CD4-positive, alpha-beta T cell treated with Interleukin-2 at 100 ng/mL for 4 hours (primary cell): ENCODE measurements around the gene MFSD6L.
A peak's percentile ranks its signal among the peaks of the same experiment; 100 is the strongest.
"Not testable (repeated sequence)": the region's sequence is repeated elsewhere in the genome, so short reads cannot be mapped to it uniquely, and the experiment has no call there.

Source experiments
- DNase-seq: peaks from one replicate; pipeline ENCODE4 v3.0.0-alpha.2; 2020; ENCODE audit warnings: low spot score

Gene MFSD6L

DNA sequence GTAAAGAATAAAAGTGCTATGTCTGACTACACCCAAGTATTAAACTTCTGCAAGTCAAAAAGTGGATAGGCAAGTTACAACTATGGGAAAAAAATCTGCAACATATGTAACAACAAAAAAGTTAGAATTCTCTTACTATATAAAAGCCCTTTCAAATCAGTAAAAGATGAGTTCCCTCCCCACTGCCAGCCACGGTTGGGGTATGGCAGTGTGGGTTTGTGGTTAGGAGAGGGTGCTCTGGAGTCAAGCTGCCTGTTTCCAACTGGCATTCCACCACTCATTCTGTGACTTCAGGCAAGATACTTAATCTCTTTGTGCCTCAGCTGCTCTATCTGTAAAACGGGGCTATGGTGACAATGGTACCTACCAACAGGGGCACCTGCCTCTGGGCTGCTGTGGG, 26.6 kb upstream of the MFSD6L start:
- no peak for DNase-seq

DNA sequence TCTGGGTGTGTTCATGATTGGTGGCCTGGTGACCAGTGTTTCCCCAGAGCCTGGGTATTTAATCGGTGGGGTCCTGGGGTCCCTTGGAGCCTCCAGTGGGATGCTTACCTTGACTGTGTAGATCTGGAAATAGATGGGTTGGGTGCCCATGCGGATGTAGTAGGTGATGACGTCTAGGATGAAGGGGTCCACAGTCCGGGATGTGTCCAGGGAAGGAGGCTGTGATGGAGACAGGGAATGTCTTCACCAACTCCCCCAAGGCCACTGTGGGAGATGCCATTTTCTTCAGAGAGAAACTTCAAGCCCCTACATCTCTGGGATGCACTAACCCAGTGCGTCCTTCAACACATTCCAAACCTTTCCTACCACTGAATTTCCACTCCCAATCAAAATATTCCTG, 24.1 kb upstream of the MFSD6L start:
- no peak for DNase-seq

DNA sequence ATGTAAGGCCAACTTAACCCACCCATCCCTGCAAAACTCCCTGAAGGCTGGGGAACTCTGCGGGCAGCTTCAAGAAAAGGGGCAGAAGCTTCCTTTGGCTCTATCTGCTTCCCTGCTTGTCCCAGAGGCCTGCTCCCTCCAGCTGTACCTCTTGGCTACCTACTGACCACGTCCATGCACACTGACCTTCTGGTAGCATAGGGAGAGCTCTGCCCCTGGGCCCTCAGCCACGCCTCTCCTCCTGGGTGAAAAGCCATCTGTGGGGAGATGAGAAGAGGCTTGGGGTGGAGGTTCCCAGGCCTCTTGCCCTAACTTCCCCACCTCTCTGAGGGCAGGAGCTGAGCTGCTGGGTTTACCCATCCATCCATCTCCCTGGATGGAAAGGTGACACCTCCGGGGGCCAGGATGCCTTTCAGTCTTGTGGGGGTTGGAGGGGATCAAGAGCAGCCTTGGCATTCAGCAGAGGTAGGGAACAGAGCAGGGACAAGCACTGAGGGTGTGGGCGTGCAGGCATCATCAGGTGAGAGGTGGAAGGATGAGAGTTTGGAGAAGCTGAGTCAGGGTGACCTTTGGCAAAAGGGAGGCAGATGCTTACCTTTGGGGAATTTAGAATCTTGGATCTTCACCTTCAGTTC, 23.4 kb upstream of the MFSD6L start:
- no peak for DNase-seq

DNA sequence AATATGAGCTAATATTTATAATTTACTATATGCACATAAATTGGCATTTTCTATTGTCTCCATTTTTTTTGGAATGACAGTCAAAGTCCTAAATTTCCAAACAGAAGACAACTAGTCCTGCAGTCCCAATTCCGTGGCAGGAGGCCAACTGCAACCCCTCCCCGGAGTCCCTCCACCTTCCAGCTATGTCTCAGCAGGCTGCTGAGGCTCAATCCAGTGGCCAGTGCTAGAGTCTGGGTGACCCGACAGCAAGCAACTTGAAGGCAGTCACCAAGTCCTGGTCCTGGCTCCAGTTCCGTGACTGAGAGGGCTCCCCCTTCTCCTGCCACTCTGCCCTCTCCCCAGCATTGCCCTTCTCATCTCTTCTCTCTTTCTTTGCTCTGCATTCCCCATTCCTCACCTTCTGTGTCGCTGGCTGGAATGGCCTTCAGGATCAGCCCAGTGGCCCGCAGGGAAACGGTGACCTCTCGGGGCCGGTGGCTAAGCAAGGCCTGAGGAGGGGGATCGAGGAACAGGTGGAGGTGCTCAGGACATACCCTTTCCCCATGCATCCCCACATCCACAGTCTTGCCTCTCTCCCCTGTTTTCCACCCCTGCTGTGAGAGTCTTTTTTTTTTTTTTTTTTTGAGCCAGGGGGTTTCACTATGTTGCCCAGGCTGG, 22.4 kb upstream of the MFSD6L start:
- DNase-seq = no peak

DNA sequence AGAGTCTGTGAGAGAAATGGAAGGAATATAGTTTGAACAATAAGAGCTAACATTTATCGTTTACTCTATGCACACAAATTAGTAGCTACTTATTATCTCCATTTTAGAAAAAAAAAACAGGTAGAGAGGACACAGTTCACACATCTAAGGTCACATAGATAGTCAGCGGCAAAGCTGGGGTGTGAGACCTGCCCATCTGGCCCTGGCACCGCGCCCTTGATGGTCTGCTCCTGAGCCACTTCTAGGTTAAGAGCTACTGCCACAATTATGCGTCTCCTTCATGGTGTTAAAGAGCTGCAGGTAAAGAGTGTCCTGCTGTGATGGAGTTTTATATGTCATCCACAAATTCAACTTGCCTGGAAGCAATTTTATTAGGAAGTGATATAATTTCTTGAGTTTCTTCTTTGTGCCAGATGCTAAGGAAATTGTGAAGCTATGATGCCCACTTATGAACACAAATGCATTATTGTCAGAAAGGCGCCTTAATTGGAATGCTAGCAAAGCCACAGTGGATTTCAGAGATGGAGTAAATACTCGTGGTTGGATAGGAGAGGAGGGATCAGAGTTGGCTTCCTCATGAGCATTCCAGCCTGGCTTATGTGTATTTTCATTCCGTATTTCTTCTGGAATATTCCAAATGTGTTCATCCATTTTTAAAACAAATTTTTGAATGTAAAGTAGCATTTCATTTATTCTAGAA, 21.3 kb upstream of the MFSD6L start:
- DNase-seq = no peak

DNA sequence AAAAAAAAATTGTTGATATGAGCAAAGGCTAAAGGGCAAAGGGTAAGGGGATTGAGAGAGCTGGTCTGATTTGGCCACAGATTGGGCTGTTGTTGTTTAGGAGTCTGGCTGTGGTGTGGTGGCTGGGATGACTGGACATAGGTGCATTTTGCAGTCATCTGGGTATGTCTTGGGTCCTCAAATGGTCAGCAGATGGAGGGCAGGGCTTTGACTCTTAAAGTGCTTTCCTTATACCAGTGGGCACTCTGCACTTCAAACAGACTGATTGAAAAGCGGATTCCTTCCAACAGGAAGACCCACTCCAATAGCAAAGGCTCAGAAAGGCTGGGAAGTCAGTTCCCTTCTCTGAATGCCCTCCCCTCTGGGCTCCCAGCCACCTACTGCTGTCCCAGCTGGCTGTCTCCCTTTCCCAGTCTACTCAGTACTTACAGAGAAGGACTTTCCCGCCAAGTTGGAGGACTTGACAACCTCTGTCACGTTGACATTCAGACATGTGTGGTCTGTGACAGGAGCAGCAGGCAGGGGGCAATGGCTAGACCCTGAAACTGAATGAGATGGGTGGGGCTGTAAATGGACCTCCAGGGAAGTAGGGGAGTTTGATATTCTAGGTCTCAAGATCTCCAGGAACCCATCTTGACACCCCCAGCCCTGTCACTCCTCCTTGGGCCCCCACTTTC, 19.6 kb upstream of the MFSD6L start:
- no peak for DNase-seq

DNA sequence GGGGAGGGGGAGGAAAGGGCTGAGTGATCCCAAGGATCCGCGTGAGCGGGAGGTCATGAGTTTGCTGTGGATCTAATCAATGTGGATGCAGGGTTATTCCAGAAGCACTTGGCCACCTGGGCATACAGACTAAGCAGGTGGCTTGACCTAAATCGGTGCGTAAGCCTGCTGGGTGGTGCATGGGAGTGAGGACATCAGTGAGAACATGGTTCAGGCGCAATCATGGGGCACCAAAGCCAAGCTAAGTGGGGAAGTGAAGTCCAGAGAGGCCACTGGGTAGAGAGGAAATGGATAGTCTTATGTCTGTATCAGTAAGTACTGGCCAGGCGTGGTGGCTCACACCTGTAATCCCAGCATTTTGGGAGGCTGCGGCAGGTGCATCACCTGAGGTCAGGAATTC, 18.9 kb upstream of the MFSD6L start:
- no peak for DNase-seq

DNA sequence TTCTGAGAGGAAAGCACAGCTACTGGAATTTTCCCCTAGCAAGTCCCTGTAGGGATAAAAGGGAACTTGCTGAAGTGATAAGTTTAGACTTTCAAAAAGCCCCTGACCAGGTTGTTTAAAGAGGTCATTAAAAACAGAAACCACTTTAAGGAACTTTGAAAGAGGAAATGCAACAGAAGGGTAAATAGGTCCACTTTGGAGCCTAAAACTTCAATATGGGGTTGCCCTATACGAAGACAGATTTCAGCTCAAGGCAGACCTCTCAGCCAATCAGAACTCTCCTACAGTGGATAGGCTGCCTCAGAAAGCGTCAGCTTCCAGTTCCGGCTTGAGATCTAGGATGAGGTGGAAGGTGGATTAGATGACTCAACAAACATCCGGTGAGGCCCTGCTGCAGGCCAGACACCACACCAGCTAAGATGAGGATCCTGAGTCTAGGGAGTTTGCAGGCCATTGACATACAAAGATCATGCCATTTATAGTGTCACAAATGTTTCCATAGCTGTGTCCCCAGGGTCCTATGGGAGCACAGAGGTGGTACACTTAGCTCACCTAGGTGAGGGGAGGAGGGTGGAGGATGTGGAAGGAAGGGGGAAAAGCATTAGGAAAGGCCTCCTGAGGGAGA, 7.9 kb upstream of the MFSD6L start:
- peak; percentile 16 for DNase-seq

DNA sequence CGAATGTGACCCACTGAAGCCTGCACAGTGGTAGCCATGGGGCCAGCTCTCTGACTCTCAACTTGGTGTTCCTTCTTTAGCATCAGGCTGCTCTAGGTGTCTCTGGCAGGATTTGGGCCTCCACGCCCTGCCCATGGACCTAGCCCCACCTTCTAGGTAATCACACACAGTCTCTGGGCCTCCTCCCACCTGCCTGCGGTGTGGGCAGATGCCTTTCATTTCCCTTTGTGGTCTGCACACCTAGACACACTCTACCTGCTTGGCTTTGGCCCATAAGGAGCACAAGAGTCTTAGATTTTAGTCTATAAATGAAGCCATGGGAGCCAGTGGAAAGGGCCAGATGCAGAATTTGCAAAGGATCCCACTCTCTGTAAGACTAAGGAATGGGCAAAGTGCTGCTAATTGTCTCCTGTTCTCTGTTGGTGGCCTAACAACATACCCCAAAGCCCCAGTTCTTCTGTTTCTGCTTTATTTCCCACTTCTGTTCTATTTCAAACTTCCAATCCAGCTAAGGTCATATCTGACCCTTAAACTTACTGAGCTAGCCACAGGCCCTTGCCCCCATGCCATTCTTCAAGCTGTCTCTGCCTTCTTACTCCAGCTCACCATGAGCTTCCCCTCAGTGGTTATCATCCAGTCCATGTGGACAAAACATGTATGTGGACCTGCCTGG, 7.2 kb upstream of the MFSD6L start:
- DNase-seq = no peak

DNA sequence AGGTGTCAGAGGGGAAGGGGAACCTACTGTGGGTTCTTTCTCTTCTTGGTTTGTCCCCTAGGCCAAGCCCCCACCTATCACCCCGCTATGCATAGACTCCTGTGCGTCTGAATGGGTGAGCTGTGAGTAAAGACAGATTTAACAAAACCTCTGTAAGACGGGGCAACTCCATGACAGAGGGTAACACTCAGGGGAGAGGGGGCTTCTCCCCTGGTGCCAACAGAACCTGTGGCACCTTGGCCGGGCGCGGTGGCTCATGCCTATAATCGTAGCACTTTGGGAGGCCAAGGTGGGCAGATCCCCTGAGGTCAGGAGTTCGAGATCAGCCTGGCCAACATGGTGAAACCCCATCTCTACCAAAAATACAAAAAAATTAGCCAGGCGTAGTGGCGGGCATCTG, 6.2 kb upstream of the MFSD6L start:
- DNase-seq = not testable (repeated sequence)

DNA sequence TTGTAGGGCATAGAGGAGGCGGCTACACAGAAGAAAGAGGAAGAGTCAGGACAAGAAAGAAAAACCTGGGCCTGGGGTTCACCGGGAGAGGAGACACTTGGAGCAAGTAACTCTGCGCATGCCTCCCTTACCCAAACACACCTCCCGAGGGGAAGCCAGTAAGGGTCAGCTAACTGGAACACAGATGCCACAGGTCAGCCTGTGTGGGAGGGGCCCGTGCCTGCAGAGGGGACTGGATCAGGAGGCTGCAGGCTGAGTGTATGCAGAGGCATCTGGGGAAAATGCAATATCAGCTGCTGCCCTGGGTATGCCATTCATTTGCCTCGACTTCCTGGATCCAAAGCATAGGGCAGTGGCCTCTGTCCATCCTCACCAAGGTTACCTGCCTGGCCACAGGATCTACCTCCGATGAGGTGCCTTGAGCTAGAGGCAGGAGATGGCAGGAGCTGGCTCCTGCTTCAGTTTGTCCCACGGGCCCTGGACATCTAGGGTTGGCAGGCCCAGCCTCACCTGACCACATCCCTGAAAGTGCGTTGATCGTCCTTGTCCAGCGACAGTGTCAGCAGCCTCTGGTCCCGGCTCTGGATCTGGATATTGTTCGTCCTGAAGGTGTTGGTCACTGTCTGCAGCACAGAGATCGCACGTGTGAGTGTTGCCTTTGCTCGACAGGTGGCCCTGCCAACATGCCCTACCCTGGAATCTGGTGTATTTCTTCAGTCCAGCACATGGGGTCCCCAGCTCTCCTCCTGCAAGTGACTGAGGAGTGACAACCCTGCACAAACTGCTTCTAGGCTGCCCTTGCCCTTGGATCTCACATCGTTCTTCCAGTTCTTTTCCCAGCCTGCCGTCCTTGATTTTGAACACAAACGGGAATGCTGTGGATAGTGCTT, 4.6 kb upstream of the MFSD6L start:
- no peak for DNase-seq

DNA sequence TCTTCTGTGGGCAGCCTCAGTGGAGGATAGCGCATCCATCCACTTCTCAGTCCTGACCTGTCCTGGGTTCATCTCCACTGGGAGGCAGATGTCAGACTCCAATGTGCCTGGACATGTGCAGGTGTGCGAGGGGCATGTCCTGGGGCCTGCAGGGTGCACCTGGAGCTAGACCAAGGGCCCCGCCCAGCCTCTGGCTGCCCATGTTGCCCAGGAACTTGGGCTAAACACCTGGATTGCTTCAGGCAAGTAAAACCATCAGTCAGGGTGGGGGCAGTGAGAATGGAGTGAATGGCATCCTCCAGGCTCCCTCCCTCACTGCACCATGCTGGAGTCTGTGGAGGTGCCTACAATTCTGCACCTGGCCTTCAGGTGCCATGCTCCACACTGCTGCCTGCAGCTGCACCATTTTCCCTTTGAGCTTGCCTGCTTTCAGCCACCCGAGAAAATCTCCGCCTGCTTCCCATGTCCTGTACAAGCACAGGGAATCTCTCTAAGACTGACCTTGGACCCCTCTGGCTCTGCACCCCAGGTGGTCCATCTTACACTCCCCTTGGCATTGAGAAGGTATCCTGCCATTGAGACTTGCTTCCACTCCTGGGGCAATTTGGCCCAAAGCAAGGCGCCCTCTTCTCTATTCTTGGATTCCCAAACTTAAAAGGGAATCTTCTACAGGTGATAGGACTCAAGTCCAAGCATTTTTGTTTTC, 2.1 kb upstream of the MFSD6L start:
- DNase-seq = no peak

DNA sequence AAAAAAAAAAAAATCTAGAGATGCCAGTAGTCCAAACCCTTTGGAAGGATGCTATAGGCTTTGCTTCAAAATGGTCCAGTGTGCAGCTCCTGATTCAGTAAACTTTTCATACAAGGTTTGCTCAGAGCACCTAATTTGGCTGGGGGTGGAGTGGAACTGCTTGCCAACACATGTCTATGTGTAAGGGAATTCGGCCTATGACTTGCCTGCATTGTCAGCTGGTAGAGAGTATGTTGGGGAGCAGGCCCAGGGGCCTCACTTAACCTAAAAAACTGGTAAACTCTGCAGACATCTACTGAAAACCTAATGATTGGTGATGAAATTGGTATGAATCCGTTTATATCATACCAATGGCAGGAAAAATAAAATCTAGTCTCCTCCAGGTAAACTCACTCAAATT, 1.5 kb upstream of the MFSD6L start:
- no peak for DNase-seq

DNA sequence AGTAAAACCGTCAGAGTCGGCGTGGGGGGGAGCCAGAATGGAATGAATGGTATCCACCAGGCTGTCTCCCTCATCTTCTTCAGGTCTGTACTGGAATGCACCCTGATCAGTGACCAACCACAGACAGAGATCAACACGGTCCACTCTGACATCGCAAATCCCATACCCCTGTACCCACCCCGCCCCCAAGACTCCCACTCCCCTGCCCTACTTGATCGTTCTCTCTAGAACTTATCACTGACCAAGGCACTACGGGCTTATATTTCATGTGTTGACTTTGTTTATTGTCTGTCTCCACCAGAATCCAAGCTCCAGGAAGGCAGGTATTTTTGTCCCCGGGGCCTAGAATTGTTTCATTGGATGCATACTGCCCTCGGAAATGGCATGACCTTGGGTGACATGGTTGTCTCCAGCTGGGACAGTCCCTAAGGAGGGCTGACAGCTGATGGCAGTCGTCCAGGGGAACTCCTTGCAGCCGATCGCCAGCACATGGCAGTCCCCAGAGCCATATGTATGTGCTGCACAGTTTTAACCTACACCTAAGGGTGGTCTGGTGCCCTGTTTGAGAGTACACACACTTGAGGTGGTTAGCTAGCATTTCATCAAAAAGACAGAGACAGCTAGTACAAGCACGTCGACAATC, 526 bp upstream of the MFSD6L start:
- no peak for DNase-seq

DNA sequence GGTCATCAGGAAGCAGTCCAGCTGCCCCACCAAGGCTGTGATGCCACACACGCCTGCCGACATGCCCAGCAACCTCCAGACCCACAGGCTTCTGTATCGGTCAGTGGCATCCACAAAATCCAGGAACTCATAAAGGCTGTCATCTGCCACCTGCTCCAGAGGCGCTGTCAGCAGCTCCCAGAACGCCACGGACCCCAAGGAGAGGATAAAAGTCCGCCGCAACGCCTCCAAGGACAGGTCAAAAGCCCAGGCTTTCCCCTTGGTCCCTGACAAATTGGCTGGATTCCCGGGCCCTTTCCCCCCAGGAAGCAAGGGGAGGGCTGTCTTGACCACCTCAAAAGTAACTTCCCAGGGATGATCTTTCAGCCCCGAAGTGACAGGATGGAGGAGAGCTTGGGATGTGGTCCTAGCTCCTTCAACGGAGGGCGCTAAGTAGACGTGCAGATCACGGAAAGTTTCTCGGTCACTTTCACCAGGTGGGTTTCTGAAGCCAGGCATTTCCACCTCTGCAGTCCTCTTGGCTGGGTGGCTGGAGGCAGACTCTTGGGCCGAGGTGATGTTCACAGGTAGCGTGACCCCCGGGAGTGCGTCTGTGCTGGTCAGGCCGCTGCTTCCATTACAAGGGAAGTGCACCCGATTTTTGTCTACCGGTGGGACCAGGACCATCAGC, 854 bp downstream of the MFSD6L start:
- no peak for DNase-seq

DNA sequence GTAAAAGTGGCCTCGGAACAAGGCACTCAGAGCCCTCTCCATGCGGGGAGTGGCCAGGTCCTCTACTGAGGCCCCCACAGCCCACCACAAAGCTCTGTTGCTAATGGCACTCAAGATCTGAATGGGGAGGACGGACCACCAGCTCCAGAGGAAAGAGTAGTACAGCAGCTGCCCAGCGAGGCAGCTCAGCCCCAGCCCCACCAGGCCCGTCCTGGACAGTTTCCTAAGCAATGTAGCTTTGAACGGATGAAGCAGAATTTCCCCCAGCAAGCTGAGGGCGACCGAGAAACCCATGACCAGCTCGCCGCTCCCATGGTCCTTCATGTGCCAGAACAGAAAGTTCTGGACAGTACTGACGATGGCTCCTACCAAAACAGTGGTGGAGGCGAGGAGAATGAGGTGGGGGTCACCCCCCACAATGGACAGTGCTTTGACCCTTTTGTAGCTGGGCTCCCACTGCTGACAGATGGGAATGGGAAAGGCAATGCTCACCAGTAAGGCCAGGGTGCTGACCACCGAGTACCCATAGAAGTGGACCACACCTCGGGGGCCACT, 1.5 kb downstream of the MFSD6L start:
- DNase-seq = no peak

DNA sequence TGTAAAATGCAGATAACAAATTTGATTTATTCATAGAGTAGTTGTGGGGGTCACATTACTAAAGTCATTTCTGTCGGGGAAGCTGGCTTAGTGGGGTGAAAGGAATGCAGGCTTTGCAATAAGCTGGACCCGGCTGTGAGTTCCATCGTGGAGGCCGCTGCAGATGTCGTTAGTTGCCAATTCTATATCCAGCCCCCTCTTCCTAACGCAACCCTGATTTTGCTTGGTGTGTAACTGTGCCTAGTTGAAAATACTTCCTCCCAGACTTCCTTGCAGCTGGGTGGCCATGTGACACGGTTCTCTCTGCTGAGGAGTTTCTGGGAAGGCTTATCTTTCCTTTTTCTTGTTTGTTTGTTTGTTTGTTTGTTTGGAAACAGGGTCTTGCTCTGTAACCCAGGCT, 4.5 kb downstream of the MFSD6L start:
- DNase-seq = no peak

DNA sequence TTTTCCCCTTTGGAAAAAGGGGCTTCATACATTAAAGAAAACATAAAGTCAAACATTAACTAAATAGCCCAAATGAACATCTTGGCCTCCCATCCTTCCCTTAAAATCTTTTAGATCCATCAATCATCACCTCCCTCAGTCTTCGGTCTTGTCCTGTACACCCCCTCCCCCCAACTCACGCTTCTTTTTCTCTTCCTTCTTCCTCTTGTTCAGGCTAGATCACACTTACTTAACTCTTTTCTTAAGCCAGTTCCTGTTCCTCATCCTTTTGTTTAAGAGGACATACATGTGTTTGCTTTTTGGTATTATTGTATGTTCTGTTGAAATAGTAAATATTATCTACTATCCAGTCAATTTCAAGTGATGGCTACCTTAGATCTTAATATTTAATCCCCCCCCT, 5.5 kb downstream of the MFSD6L start:
- DNase-seq = no peak

DNA sequence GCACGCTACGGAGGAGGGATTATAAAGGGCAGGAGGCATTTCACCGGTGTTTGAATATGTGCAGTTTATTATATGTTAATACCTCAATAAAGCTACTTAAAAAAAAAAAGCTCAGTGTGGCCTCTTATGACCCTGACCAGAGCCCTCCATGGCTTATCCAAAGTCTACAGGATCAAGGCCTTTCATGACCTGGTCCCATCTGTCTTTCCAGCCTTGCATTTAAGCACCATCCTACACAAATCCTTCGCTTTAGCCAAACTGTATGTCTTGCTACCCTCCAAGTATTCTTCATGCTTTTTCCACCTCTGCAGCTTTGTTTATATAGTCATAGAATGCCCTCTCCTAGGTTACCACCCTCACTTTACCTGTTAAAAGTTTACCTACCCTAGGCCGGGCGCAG, 6.5 kb downstream of the MFSD6L start:
- no peak for DNase-seq
